ENCODE data around the gene DDX59. TPM values are rescaled to one million over a fixed set of nuclear protein-coding genes. Genes with fewer than 3 reads are reported as not detected.

The DDX59 gene
- total and polyA plus RNA-seq, 9 of the 15 experiments (the other 6 are each of a cell fraction or from before 2014, with no cell fraction given): 8.3 to 30.4 (median 19.8) TPM

GRCh38 chr1:200620273-200621131, 49.2 kb downstream of the DDX59 start, which contains the start of gene KIF14 (continued):
- peak; percentile 47; the same call in 1 of the 2 replicates for TF ChIP-seq LEF1 (IDR thresholded peaks at IDR 0.05)
- TF ChIP-seq RBM15 (IDR thresholded peaks at IDR 0.05; ENCODE audit: insufficient read depth, low read length): no peak
- peak; percentile 47 for TF ChIP-seq SP2 (IDR thresholded peaks at IDR 0.05; ENCODE audit: extremely low read depth, low read depth, low read length, poor library complexity, severe bottlenecking)
- peak; percentile 93 for TF ChIP-seq CHD1 (IDR thresholded peaks at IDR 0.05; ENCODE audit: low read length)
- TF ChIP-seq ETV6 (IDR thresholded peaks at IDR 0.05; ENCODE audit: borderline replicate concordance in 1 of 2, low read depth in 2 of 2, low read length in 1 of 2): no peak
- TF ChIP-seq ETV6 (CRISPR knock-in tag; IDR thresholded peaks at IDR 0.05; ENCODE audit: borderline replicate concordance): no peak
- TF ChIP-seq ZNF232 (CRISPR knock-in tag; IDR thresholded peaks at IDR 0.05): peak; percentile 86; the same call in 1 of the 2 replicates
- TF ChIP-seq RERE (CRISPR knock-in tag; IDR thresholded peaks at IDR 0.05; ENCODE audit: borderline replicate concordance): peak; percentile 83; the same call in 1 of the 2 replicates
- TF ChIP-seq BRF2 (IDR thresholded peaks at IDR 0.05; ENCODE audit: borderline replicate concordance, insufficient read depth, insufficient read length): no peak
- no peak for TF ChIP-seq ZNF146 (CRISPR knock-in tag; IDR thresholded peaks at IDR 0.05; ENCODE audit: unreplicated experiment)
- no peak for TF ChIP-seq ZNF384 (IDR thresholded peaks at IDR 0.05; ENCODE audit: low read depth, low read length)
- TF ChIP-seq NR4A1 (CRISPR knock-in tag; IDR thresholded peaks at IDR 0.05): peak; percentile 85; the same call in 1 of the 2 replicates
- TF ChIP-seq NR4A1 (tag; IDR thresholded peaks at IDR 0.05): no peak
- no peak for TF ChIP-seq ZNF707 (CRISPR knock-in tag; conservative IDR thresholded peaks at IDR 0.05)
- TF ChIP-seq ZNF408 (CRISPR knock-in tag; IDR thresholded peaks at IDR 0.05; ENCODE audit: low read depth): no peak
- peak; percentile 85 for TF ChIP-seq RBM22 (IDR thresholded peaks at IDR 0.05; ENCODE audit: low read depth, low read length, poor library complexity, severe bottlenecking)
- TF ChIP-seq YY1 (IDR thresholded peaks at IDR 0.05; ENCODE audit: borderline replicate concordance in 1 of 3, control insufficient read depth in 1 of 3, extremely low read depth in 1 of 3, insufficient read depth in 3 of 3, insufficient read length in 1 of 3, insufficient replicate concordance in 2 of 3, low read depth in 1 of 3, low read length in 2 of 3): peak in 1 of 3 experiments; percentile 57

Data from K562 (cell line).